Activated T-helper 9 cell treated with anti-CD3 and anti-CD28 coated beads, Interleukin-2, amount 50 U/mL, for 16 hours (primary cell): ENCODE data around the gene GPC5.

Experiments
- DNase-seq: peaks from one replicate; pipeline ENCODE4 v3.0.0-alpha.2; 2020; ENCODE audit warnings: low read depth

GPC5 gene

DNA sequence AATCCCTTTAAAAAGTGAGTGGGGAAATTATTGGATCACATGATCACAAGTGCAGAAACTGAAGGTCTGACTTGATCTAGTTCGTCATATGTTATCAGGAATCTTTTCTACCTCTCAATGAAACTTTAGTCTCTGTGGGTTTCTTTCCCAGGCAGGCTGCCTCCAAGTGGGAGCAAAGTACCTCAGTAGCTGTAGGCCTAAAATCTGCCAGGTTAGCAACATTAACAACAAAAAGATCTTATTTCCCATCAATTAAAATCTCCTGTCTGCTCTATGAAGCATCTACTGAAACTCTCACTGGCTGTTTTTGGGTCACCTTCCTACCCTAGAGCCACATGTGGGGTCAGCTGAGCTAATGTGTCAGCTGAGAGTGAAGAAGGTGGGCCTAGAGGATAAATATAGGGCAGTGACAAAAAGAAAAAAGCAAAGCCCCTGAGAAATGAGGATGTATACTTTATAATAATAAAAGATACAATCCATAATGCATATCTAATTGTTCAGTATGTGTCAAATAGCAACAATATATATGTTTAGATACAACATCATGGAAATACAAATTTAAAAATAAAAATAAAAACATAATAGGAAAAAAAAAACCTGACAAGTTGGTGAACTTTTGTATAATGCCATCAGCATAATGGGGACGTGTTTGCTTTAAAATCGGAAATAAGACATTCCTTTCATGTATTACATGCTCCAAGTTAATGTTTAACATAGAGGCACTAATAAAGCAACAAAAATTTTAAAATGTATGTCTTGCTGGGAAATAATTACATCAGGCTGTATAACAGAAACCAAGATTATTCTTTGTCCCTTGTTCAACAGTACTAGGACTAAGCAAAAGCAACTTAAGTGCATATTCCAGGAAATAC, 141.1 kb downstream of the GPC5 start:
- DNase-seq: no peak

DNA sequence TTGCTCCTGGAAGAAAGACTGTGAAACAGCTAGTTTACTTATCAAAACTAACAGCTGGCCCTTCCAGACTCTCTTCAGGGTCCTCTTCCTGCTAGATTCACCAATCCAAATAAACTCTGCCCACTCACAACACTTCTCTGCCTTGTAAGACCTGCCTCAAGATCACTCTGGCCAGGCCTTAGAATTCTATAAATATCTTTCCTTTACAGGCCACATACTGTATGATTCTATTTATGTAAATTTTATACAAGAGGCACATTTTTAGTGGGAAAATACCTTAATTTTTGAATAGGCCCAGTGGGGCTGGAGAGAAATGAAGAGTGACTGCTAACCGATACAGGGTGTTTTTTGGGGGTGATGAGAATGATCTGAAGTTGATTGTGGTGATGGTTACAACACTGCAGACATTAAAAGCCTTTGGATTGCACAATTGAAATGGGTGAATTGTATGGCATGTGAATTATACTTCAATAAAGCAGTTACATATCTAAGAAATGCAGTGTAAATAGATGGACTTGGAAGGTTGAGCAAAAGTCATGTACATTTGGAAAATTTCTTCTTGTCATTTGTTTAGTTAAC, 141.8 kb downstream of the GPC5 start:
- no peak for DNase-seq

GRCh38 chr13:91544723-91545122, 146.3 kb downstream of the GPC5 start:
- DNase-seq: no peak

DNA sequence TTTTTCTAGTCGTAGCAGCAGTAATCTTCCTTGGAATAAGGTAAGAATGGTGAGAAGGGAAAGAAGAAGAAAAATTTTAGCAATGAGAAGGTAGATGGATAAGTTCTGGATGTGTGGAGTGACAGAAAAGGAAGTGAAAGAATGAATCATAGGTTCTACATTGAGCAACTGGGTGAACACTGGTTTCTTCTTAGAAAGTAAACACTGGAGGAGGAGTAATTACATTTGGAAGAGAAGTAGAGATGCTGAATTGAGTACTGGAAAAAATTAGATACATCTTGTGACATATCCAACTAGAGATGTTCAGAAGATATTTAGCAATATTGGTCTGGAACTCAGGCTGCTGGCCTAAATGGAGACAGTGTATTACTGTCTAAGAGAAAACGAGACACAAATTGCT, 148.5 kb downstream of the GPC5 start:
- DNase-seq: no peak

DNA sequence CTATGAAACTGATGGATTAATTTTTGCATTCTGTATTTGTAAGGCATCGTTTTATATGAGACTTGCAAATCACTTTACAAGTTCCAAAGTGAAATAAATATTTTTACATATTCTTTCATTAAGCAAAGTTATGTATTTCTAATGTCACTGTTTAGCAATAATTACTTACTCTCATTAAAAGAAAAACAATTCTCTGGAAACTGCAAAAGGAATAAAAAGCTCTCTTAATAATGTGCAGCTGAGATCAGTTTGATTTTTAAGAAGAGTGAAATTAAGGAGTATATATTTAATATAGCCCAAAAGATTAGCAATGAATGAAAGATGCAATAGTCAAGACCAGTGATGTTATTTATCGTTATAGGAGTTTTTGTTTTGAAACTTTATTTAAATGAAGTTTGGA, 155.2 kb downstream of the GPC5 start:
- DNase-seq: no peak

DNA sequence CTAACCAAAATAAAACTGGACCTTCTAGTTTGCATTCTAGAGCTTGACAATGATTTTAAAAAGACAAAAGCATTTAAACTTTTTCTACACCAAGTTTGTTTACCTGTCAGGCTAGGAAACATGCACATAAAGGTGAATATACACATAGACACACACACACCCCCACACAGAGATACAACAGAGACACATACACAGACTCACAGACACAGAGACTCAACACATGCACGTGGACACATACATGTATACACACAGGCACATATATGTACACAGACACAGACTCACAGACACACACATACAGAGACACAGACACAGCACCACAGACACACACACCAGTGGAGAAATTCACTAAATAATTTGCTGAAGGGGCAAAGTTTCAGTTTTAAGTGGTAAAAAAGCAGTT, 155.7 kb downstream of the GPC5 start:
- no peak for DNase-seq

DNA sequence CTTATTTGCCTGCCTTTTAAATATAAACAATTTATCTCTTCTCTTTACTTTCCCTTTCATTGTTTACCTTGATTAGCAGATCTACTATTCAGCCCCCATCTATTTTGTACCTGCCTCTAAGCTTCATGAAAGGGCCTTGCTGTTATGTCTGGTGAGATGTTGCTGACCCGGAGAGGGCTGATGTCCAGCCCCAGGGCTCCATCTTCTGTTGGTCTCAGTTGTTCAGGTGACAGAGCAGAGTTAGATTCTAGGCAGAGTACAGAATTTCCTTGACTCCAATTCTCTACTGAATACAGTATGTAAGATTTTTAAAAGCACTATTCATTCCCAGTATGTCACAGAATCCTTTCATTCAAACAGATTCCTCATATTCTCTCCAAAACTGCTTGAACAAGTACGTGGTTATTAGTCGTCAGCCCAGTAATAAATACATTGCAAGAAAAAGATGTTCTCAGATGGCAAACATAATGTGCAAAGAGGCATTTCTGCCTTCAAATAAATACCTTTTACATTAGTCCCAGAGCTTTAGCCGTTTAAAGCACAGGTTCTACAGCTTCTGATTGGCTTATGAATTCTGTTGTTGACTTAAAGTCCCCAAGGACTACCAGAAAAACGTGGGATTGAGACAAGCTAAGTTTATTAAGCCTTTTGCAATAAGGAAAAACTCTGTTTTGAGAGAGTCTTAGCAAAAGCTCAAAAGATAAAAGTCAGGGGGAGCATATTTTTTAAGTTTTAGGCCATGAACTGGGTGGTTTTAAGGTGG, 159.1 kb downstream of the GPC5 start:
- no peak for DNase-seq

DNA sequence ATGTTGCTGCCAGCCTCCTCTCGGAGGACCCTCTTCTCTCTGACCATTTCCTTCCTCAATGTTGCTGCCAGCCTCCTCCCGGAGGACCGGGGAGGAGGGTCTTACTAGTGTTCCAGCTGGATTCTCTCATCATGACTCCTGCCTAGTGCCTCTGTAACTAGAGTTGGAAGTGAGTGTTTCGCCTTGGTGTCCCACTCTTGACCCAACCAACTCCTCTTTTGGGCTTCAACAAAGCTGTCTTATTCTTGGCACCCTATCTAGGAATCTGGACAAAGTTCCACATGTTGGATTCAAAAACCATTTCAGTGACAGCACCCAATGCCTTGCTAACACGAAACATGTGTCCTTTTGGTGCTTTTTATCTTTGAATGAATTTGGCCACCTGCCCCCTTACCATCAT, 165.4 kb downstream of the GPC5 start:
- DNase-seq: no peak

DNA sequence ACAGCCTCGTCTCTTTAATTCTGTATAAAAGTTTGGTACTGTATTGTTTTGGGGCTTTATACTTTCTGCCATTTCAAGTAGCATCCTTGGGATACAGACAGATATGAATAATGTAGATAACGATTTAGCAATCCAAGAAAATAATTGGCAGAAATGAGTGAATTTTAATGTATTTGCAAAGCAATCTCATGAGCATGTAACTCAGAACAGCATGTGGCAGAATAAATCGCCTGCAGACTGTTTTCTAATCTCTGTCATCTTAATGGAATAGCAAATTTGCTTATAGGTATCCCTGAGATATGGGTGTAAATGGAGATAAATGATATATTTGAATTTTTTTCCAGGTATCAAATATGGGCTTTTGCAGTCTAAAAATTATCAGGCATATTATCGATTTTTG, 166.0 kb downstream of the GPC5 start:
- DNase-seq: no peak

DNA sequence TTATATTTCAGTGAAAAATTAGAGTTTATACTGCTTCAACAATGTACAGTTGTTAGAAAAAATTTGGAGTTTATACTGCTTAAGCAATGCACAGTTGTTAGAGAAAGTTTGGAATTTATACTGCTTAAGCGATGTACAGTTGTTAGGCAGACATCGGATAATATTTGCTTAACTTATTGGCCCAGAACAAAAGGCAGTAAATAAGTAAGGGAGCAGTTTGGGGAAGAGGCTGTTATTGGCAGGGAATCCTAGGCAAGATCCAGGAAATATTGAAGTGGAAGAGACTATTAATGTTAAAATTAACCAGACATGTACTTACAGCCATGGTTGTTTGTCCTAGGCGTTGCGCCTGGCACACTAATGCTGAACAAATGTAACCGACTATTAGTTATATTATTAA, 166.9 kb downstream of the GPC5 start:
- DNase-seq: no peak

DNA sequence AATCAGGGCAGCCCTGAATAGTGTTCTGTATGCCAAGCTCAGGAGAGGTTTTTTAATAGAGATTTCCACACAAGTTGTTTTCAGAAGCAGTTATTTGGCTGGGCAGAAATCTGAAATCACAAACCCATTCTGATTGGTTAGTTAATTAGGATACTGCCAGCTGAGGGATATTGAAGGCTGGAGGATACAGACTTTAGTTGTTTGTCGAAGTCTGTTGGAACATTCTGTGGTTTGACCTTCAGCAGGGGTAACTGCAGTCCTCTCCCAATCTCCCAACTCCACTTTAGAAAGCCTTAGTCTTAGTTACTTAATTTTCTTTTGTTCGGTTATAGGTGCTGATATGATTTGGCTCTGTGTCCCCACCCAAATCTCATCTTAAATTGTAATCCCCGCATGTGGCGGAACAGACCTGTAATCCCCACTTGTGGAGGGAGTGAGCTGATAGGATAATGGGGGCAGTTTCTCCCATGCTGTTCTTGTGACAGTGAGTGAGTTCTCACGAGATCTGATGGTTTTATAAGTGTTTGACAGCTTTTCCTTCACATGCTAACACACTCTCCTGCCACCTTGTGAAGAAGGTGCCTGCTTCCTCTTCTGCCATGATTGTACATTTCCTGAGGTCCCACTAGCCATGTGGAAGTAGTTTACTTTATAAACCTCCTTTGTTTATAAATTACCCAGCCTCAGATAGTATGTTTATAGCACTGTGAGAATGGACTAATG, 169.2 kb downstream of the GPC5 start:
- DNase-seq: no peak

GRCh38 chr13:91571681-91572080, 173.3 kb downstream of the GPC5 start:
- DNase-seq: no peak

- no peak for DNase-seq
These were observed 174.0 kb downstream of the GPC5 start for GRCh38 chr13:91572439-91572838.

DNA sequence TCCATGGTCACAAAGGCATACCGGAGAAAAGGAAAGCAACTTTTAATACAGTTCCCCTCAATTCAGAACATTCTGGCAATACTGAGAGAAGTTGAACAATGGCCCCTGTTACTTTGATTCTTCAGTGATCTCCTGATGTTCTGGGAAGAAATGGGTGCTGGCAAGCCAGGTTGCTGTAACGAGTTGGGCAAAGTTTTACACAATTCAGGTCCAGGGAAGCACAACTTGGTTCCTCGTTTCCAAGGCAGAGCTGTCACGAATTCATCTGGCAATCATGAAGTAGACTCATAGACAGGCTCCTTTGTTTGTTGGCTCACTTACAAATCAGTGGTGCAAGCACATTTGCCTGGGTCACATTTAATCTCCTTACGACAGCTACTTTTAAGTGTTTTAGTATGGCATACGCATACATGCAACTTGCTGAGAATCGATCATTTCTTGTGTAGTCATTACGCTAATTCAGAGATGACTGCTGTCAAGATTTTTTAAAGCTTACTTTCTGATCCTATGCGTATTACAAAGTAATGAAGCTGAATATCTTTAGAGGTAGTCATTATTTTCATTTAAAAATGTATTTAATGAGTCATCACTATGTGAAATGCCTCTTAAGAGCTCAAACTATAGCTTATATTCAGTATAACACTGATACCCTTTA, 174.7 kb downstream of the GPC5 start:
- no peak for DNase-seq

DNA sequence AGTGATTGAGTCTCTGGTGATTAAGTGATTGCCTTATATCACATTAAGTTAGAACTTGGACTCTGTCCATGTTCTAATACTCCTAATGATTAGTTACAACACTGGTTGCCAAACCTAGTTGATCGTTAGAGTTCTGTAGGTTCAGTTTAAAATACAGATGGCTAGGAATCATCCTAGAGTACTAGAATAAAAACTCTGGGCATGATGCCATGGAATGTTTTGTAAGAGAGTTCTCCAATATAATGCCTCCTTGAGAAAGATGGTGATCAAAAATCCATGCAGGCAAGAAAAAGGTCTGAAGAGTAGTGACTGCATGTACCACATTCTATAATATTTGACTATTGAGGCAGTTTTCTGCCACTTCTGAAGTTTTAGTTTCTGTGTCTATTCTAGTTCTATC, 176.3 kb downstream of the GPC5 start:
- DNase-seq: no peak

- DNase-seq: no peak
These were observed 178.2 kb downstream of the GPC5 start for GRCh38 chr13:91576590-91576989.

DNA sequence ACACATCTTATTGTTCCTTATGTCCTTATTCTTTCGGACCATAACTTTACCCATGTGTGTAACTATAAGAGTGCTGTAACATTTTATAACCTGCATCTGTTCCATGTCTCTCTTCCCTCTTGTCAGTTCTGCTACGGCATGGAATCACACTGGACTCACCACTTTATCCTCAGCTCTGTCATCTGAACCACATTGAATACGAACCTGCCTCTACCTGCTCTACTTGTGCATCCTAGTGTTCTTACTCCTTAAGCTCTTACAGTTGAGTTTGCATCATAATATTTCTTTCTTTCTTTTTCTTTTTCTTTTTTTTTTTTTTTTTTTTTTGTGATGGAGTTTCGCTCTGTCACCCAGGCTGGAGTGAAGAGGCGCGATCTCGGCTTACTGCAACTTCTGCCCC, 180.9 kb downstream of the GPC5 start:
- no peak for DNase-seq

GRCh38 chr13:91580749-91581148, 182.3 kb downstream of the GPC5 start:
- DNase-seq: no peak

- no peak for DNase-seq
These were observed 188.2 kb downstream of the GPC5 start for GRCh38 chr13:91586609-91587008.

DNA sequence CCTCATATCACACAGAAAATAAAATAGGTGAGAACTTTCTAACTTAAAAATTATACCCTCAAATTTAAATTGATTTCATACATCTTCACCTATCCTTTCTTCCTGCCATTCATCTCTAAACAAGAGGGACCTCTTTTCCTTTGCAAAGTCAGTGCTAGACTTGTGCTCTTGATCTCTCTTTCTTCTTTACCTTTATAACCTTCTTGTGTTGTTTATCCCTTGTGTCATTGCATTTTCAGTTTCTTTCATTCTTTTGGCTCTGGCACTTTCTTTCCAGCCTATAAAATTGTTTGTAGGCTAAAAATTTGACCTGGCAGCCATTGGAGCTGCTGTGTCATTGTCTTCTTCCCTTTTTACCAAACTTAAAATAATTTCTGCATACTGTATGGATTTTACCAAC, 190.1 kb downstream of the GPC5 start:
- no peak for DNase-seq

- DNase-seq: no peak
These were observed 193.9 kb downstream of the GPC5 start for GRCh38 chr13:91592056-91593014.
